IMR-90 (cell line): ENCODE results near the gene CARMIL1.

Experiments
- CEBPB ChIP-seq: IDR thresholded peaks from 2 replicates; pipeline ENCODE4 v1.6.1; 2012; ENCODE audit warnings: low read depth, low read length, improper control_type of control experiment
- CHD1 ChIP-seq: IDR thresholded peaks from 2 replicates; pipeline ENCODE4 v1.6.1; 2012; ENCODE audit warnings: low read depth, low read length, improper control_type of control experiment
- FOS ChIP-seq: fragments of 150-350 bp; IDR thresholded peaks from 2 replicates; pipeline ENCODE4 v1.6.1; 2016; ENCODE audit warnings: low read depth, low read length
- MAFK ChIP-seq: IDR thresholded peaks from 2 replicates; pipeline ENCODE4 v1.6.1; 2012; ENCODE audit warnings: low read depth, low read length, improper control_type of control experiment
- MAZ ChIP-seq: IDR thresholded peaks from 2 replicates; pipeline ENCODE4 v1.6.1; 2012; ENCODE audit warnings: low read depth, mild to moderate bottlenecking, low read length, improper control_type of control experiment, moderate library complexity, borderline replicate concordance
- POLR2A ChIP-seq: IDR thresholded peaks from 2 replicates; pipeline ENCODE4 v1.6.1; 2012; ENCODE audit warnings: mild to moderate bottlenecking, low read depth, low read length
- RAD21 ChIP-seq: IDR thresholded peaks from 2 replicates; pipeline ENCODE4 v1.6.1; 2012; ENCODE audit warnings: low read length, improper control_type of control experiment
- RCOR1 ChIP-seq: IDR thresholded peaks from 2 replicates; pipeline ENCODE4 v1.6.1; 2012; ENCODE audit warnings: mild to moderate bottlenecking, low read length, improper control_type of control experiment; ENCODE audit not compliant: insufficient replicate concordance
- RFX5 ChIP-seq: IDR thresholded peaks from 2 replicates; pipeline ENCODE4 v1.8.0; 2012; ENCODE audit warnings: low read depth, mild to moderate bottlenecking, low read length, moderate library complexity
- TF ChIP-seq, protein P1 (sequence below): conservative IDR thresholded peaks from 2 replicates; pipeline ENCODE4 v1.5.1; 2012; ENCODE audit warnings: mild to moderate bottlenecking, low read depth, low read length, improper control_type of control experiment
- TF ChIP-seq, protein P2 (sequence below): fragments of 150-350 bp; IDR thresholded peaks from 2 replicates; pipeline ENCODE4 v1.6.1; 2017; ENCODE audit warnings: mild to moderate bottlenecking, antibody characterized with exemption, low read length, low read depth
- TF ChIP-seq, protein P3 (sequence below): fragments of 150-350 bp; IDR thresholded peaks from 2 replicates; pipeline ENCODE4 v1.6.1; 2016; ENCODE audit warnings: low read depth, mild to moderate bottlenecking, low read length, moderate library complexity, borderline replicate concordance

DNA sequence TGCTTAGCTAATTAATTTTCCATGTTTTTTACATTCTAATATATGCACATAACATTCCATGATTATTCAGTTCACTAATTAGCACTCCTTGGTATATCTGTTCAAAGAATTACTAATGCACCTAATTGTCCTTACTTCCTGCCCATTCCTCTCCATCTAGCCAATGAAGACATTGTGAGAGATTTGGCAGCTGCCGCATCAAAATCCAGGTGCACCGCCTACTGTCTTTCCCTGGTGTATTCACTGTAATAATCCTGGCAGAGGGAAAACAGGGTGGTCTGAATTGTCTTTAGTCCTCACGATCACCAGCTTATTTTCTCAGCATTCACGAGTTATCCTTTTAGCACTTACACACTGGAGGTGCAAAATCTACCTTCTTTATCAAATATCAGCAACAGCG, 311.8 kb downstream of the CARMIL1 start:
- TF ChIP-seq, protein P1, sequence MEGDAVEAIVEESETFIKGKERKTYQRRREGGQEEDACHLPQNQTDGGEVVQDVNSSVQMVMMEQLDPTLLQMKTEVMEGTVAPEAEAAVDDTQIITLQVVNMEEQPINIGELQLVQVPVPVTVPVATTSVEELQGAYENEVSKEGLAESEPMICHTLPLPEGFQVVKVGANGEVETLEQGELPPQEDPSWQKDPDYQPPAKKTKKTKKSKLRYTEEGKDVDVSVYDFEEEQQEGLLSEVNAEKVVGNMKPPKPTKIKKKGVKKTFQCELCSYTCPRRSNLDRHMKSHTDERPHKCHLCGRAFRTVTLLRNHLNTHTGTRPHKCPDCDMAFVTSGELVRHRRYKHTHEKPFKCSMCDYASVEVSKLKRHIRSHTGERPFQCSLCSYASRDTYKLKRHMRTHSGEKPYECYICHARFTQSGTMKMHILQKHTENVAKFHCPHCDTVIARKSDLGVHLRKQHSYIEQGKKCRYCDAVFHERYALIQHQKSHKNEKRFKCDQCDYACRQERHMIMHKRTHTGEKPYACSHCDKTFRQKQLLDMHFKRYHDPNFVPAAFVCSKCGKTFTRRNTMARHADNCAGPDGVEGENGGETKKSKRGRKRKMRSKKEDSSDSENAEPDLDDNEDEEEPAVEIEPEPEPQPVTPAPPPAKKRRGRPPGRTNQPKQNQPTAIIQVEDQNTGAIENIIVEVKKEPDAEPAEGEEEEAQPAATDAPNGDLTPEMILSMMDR = no peak
- TF ChIP-seq POLR2A = no peak
- TF ChIP-seq RAD21 = no peak
- no peak for TF ChIP-seq RFX5
- TF ChIP-seq, protein P2, sequence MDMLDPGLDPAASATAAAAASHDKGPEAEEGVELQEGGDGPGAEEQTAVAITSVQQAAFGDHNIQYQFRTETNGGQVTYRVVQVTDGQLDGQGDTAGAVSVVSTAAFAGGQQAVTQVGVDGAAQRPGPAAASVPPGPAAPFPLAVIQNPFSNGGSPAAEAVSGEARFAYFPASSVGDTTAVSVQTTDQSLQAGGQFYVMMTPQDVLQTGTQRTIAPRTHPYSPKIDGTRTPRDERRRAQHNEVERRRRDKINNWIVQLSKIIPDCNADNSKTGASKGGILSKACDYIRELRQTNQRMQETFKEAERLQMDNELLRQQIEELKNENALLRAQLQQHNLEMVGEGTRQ = no peak
- TF ChIP-seq RCOR1 = no peak
- no peak for TF ChIP-seq CEBPB
- no peak for TF ChIP-seq MAZ
- TF ChIP-seq CHD1 = no peak
- TF ChIP-seq FOS = no peak
- TF ChIP-seq, protein P3, sequence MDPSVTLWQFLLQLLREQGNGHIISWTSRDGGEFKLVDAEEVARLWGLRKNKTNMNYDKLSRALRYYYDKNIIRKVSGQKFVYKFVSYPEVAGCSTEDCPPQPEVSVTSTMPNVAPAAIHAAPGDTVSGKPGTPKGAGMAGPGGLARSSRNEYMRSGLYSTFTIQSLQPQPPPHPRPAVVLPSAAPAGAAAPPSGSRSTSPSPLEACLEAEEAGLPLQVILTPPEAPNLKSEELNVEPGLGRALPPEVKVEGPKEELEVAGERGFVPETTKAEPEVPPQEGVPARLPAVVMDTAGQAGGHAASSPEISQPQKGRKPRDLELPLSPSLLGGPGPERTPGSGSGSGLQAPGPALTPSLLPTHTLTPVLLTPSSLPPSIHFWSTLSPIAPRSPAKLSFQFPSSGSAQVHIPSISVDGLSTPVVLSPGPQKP = no peak
- no peak for TF ChIP-seq MAFK
